Keratinocyte (primary cell): ENCODE measurements around the gene BLNK. TPM values are rescaled to one million over a fixed set of nuclear protein-coding genes. Genes with fewer than 3 reads are reported as not detected.

Source experiments
- DNase-seq: peaks from one replicate; pipeline ENCODE4 v3.0.0-alpha.2; 2011; ENCODE audit warnings: low read depth, missing footprints, low spot score
- FAIRE-seq: peaks from 2 replicates; lab custom pipeline; 2011; peaks lifted over from hg19 to GRCh38; lab: Jason Lieb, UNC
- H2AFZ ChIP-seq: 2 replicates; pipeline ENCODE4 v1.6.0; 2012; ENCODE audit warnings: low read length, control low read depth, inconsistent platforms; ENCODE audit not compliant: control insufficient read depth
- H3K27ac ChIP-seq: 2 replicates; pipeline ENCODE4 v1.5.1; 2011; ENCODE audit warnings: low read length; ENCODE audit not compliant: control insufficient read depth, insufficient read depth
- H3K27me3 ChIP-seq: 3 replicates; pipeline ENCODE4 v1.6.0; 2011; ENCODE audit warnings: low read length; ENCODE audit not compliant: control insufficient read depth, insufficient read depth; ENCODE audit errors: extremely low read depth
- H3K36me3 ChIP-seq, 2 experiments: 2 replicates in 1 of 2; 3 replicates in 1 of 2; pipeline ENCODE4 v1.5.1; 2011; ENCODE audit warnings: low read length in 2 of 2, mild to moderate bottlenecking in 1 of 2; ENCODE audit not compliant: control insufficient read depth in 2 of 2, insufficient read depth in 2 of 2; ENCODE audit errors: extremely low read depth in 1 of 2
- H3K4me1 ChIP-seq: 3 replicates; pipeline ENCODE4 v1.5.1; 2011; ENCODE audit warnings: low read length; ENCODE audit not compliant: control insufficient read depth, insufficient read depth; ENCODE audit errors: extremely low read depth
- H3K4me2 ChIP-seq: 3 replicates; pipeline ENCODE4 v1.6.0; 2011; ENCODE audit warnings: low read depth, low read length; ENCODE audit not compliant: control insufficient read depth, insufficient read depth; ENCODE audit errors: extremely low read depth
- H3K4me3 ChIP-seq, 3 experiments: fragments of 200-600 bp in 1 of 3; sonication (generic) in 1 of 3; 2 replicates in 2 of 3; 3 replicates in 1 of 3; pipeline ENCODE4 v1.5.1; 2011 to 2016; ENCODE audit warnings: low read length in 3 of 3, mild to moderate bottlenecking in 3 of 3, control low read depth in 2 of 3, inconsistent platforms in 1 of 3, low read depth in 1 of 3, mixed read lengths in 1 of 3, mixed run types in 1 of 3, moderate library complexity in 1 of 3; ENCODE audit not compliant: control insufficient read depth in 2 of 3, insufficient read depth in 2 of 3; ENCODE audit errors: extremely low read depth in 1 of 3
- H3K79me2 ChIP-seq: 2 replicates; pipeline ENCODE4 v1.6.0; 2012; ENCODE audit warnings: low read length; ENCODE audit not compliant: control insufficient read depth, insufficient read depth
- H3K9ac ChIP-seq: 3 replicates; pipeline ENCODE4 v1.6.0; 2011; ENCODE audit warnings: low read length; ENCODE audit not compliant: control insufficient read depth, insufficient read depth; ENCODE audit errors: extremely low read depth
- H3K9me1 ChIP-seq: 3 replicates; pipeline ENCODE4 v1.6.0; 2011; ENCODE audit warnings: low read length; ENCODE audit not compliant: control insufficient read depth, insufficient read depth; ENCODE audit errors: extremely low read depth
- H3K9me3 ChIP-seq: 2 replicates; pipeline ENCODE4 v1.5.1; 2012; ENCODE audit warnings: low read depth, low read length; ENCODE audit not compliant: control insufficient read depth
- H4K20me1 ChIP-seq: 3 replicates; pipeline ENCODE4 v1.6.0; 2011; ENCODE audit warnings: low read length; ENCODE audit not compliant: control insufficient read depth, insufficient read depth; ENCODE audit errors: extremely low read depth
- CTCF ChIP-seq, 3 experiments: IDR thresholded peaks in 1 of 3; conservative IDR thresholded peaks in 1 of 3; optimal IDR thresholded peaks in 1 of 3; 2 replicates in 2 of 3; 3 replicates in 1 of 3; pipeline versions ENCODE3 to v1.5.1; 2011; ENCODE audit warnings: low read length in 3 of 3, mild to moderate bottlenecking in 3 of 3, moderate library complexity in 2 of 3, control low read depth in 1 of 3, inconsistent platforms in 1 of 3; ENCODE audit not compliant: insufficient read depth in 2 of 3; ENCODE audit errors: extremely low read depth in 1 of 3
- EZH2 ChIP-seq: IDR thresholded peaks from one replicate; pipeline ENCODE4 v1.6.1; 2012; ENCODE audit warnings: inconsistent platforms, mild to moderate bottlenecking, low read length, moderate library complexity
- dilution Hi-C: fragments of 300-500 bp; cut with MboI; formaldehyde crosslinking; loops from one replicate; pipeline ENCODE4 v1.7.0; 2020; ENCODE audit warnings: low sequenced_read_pairs; ENCODE audit not compliant: extremely low pct_ligation_motif_present
- polyA plus RNA-seq, 5 experiments: library from polyadenylated mRNA; depleted of rRNA in 3 of 5; stranded (reverse) in 3 of 5; stranded (forward) in 1 of 5; unstranded in 1 of 5; fragments of >200 nt; gene quantifications; 1 replicate in 1 of 5; 2 replicates in 3 of 5; 3 replicates in 1 of 5; pipeline versions ENCODE4 v1.2.1 to v1.2.3, GENCODE V29; 2011 to 2012; ENCODE audit warnings: missing spikeins in 2 of 5, low read depth in 1 of 5, low replicate concordance in 1 of 5

BLNK gene
- polyA plus RNA-seq, 1 donor (not counting 4 experiments of a cell fraction or from before 2014, with no cell fraction given): 2.2 TPM

- Histone ChIP-seq H3K9me3 (no peaks in the 10 kb centered on the region), H3K27me3 (no peaks in the 10 kb centered on the region), H3K79me2 (no peaks in the 10 kb centered on the region), H3K4me3 (no peak overlapping the region), H3K9ac (no peak overlapping the region), H3K36me3 (no peaks in the 10 kb centered on the region), H3K4me1 (no peaks in the 10 kb centered on the region), H3K9me1 (no peaks in the 10 kb centered on the region), H3K4me2 (no peak overlapping the region), H3K27ac (no peak overlapping the region), H4K20me1 (no peaks in the 10 kb centered on the region), H2AFZ (no peak overlapping the region)
- DNase-seq (no peak), FAIRE-seq (no peak)
- TF ChIP-seq EZH2 (no peak), CTCF (optimal IDR thresholded peaks at IDR 0.05 in 1 of 3, IDR thresholded peaks at IDR 0.05 in 1 of 3, conservative IDR thresholded peaks at IDR 0.05 in 1 of 3; ENCODE audit: extremely low read depth in 1 of 3, insufficient read depth in 2 of 3, low read length in 3 of 3) (no peak)
- dilution Hi-C loops: no loop called here
Observed at GRCh38 chr10:96254976-96255375, 16.4 kb downstream of the BLNK start.

GRCh38 chr10:96252730-96253129, 18.6 kb downstream of the BLNK start:
- TF ChIP-seq CTCF (optimal IDR thresholded peaks at IDR 0.05 in 1 of 3, IDR thresholded peaks at IDR 0.05 in 1 of 3, conservative IDR thresholded peaks at IDR 0.05 in 1 of 3; ENCODE audit: extremely low read depth in 1 of 3, insufficient read depth in 2 of 3, low read length in 3 of 3) (no peak), EZH2 (no peak)
- H3K9me3 ChIP-seq: no peaks in the 10 kb centered on the region
- DNase-seq: no peak
- H3K36me3 ChIP-seq: no peaks in the 10 kb centered on the region
- no peak overlapping the region for H3K9ac ChIP-seq
- H4K20me1 ChIP-seq: no peaks in the 10 kb centered on the region
- no peak overlapping the region for H3K27ac ChIP-seq
- H3K4me1 ChIP-seq: no peaks in the 10 kb centered on the region
- no peaks in the 10 kb centered on the region for H3K79me2 ChIP-seq
- no peak overlapping the region for H3K4me2 ChIP-seq
- H3K27me3 ChIP-seq: no peaks in the 10 kb centered on the region
- no peak overlapping the region for H2AFZ ChIP-seq
- H3K4me3 ChIP-seq: no peak overlapping the region
- no peaks in the 10 kb centered on the region for H3K9me1 ChIP-seq
- dilution Hi-C loops: no loop called here
- FAIRE-seq: no peak
